ENCODE data around the gene APC2. TPM values are rescaled to one million over a fixed set of nuclear protein-coding genes. Genes with fewer than 3 reads are reported as not detected.
A peak's percentile ranks its signal among the peaks of the same experiment; 100 is the strongest.

APC2 gene, protein sequence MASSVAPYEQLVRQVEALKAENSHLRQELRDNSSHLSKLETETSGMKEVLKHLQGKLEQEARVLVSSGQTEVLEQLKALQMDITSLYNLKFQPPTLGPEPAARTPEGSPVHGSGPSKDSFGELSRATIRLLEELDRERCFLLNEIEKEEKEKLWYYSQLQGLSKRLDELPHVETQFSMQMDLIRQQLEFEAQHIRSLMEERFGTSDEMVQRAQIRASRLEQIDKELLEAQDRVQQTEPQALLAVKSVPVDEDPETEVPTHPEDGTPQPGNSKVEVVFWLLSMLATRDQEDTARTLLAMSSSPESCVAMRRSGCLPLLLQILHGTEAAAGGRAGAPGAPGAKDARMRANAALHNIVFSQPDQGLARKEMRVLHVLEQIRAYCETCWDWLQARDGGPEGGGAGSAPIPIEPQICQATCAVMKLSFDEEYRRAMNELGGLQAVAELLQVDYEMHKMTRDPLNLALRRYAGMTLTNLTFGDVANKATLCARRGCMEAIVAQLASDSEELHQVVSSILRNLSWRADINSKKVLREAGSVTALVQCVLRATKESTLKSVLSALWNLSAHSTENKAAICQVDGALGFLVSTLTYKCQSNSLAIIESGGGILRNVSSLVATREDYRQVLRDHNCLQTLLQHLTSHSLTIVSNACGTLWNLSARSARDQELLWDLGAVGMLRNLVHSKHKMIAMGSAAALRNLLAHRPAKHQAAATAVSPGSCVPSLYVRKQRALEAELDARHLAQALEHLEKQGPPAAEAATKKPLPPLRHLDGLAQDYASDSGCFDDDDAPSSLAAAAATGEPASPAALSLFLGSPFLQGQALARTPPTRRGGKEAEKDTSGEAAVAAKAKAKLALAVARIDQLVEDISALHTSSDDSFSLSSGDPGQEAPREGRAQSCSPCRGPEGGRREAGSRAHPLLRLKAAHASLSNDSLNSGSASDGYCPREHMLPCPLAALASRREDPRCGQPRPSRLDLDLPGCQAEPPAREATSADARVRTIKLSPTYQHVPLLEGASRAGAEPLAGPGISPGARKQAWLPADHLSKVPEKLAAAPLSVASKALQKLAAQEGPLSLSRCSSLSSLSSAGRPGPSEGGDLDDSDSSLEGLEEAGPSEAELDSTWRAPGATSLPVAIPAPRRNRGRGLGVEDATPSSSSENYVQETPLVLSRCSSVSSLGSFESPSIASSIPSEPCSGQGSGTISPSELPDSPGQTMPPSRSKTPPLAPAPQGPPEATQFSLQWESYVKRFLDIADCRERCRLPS (N-terminal part only)
- total RNA-seq, result under 1 TPM; 0.02 to 0.10 TPM

DNA sequence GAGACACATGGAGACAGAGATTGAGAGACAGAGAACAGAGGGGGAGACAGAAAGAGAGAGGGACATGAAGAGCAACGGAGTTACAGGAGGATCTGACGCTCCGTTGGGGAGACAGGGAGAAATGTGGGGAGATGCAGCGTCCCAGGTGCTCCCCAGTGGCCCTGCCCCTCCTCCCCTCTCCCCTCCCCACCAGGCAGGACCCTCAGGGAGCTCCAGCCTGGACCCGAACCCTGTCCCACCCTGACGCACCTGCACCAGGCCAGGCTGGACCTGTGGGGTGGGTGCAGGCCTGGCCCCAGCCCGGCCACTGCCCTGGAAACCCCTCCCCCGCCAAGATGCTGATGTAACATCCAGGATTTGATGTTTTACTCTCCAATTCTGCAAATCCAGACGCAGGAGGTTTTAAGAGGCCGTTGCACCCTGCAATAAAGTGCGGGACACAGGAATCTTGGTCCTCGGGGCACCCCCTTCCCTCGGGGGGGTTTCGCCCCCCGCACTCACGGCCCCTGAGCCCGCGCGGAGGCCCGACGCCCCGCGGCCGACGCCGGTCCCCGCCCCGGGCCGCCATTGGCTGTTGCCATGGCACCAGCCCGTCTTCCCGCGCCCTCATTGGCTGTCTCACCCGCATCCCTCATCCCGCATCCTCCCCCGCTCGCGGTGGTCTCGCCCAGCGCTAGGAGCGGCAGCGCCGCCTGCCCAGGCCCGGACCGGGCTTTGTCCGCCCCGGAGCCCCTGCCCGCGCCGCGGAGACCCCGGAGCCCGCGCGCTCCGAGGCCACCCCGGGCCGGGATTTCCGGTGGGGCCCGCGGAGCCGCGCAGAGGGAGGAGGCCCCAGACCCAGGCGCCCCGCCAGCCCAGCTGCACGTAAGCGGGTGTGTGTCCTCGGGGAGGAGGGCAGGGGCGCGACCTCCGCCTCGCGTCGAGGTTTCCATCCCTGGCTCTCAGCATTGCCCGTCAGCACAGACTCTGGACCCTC lies at the start of gene APC2:
TSS of gene APC2 (plus strand) at position 655 of the 976 bp plus-strand sequence. CDS start 2,881 bp downstream, outside the sequence.
- H3K9me3 Mint-ChIP-seq, result no peaks in the 10 kb centered on the region
- H3K4me3 Mint-ChIP-seq, result no peak within 1 kb of the TSS
- H3K27me3 Mint-ChIP-seq, result peaks cover 52% of the 10 kb centered on the region
- peak; percentile 33 for DNase-seq
- no peak within 1 kb of the TSS for H3K27ac Mint-ChIP-seq
- CTCF ChIA-PET, result no interaction called here
- H3K4me1 Mint-ChIP-seq, result peaks cover 20% of the 10 kb centered on the region
- H3K36me3 Mint-ChIP-seq (ENCODE audit: low read depth), result peaks cover 1% of the 10 kb centered on the region
- POLR2A ChIA-PET, result no interaction called here

DNA sequence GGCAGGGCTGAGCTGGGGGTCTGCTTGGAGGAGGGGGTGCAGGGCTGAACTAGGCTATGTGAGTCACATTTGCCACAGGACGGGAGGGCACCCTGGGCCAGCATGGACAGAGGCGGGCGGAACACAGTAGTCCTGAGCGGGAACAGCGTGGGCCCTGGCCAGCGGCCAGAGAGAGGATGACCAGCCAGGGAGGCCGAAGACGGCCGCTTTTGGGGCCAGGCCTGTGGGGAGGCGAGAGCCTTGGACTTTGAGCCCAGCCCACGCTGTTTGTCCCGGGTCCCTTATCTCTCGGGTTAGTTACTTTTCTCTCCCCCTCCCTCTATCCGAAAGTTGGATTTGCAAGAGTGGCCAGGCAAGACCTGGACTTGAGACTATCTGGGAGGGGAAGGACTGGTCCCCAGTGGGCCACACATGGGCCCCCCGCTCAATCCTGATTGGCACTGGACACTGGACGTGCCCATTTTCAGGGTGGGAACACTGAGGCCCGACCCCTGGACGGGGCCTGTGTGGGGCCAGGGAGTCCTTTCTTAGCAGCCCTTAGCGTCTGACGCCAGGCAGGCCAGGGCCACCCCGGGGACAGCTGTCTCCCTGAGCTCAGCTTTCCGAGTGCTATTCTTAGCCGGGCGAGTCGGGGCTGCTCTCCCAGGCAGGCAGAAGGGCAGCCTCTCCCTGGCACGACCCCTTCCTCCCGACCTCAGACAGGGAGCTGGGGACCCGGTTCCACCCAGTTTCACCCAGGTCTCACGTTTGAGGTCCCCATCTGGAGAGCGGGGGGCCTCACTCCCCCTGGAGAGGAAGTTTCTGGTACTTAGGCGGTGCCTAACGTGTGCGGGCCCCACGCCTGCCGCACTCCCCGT lies 49.4 kb upstream of the APC2 start:
- H3K4me1 Mint-ChIP-seq, result peaks cover 24% of the 10 kb centered on the region
- no peaks in the 10 kb centered on the region for H3K9me3 Mint-ChIP-seq
- ChIA-PET POLR2A (no interaction called here), CTCF (no interaction called here)
- no peak for DNase-seq
- H3K27ac Mint-ChIP-seq, result peak overlapping the region; percentile 19
- H3K36me3 Mint-ChIP-seq (ENCODE audit: low read depth), result no peaks in the 10 kb centered on the region
- no peaks in the 10 kb centered on the region for H3K27me3 Mint-ChIP-seq
- H3K4me3 Mint-ChIP-seq, result peak overlapping the region; percentile 69

DNA sequence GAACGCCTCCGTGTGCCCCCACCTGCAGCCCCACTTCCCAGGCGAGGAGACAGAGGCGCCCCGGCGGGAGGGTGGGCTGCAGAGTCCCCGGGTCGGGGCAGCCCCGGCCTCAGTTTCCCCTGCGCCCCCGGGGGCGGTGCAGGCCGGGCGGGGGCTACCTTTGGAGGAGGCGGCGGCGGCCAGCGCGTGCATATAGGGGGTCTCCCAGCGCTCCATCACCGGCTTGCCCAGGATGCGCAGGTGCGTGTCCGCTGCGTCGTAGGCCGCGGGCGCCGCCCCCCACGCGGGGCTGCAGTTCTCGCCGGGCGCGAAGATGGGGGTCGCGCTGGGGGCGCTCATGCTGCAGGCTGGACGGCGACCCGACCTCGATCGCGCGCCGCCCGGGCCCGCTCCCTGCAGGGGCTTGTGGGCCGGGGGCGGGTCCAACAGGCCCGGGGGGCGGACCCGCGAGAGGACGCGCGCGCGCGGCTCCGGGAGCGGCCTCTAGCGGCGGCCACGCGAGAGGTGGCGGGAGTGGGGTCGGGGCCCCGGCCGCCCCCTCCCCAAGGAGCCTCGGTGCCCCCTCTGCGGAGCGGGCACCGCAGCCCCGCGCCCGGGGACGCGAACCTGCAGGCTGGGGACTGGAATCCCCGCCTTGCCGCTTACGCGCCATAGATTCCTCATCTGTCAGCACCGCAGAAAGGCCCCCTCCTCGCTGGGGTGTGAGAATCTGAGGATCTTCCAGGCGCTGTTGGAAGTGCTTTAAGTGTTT lies 48.6 kb upstream of the APC2 start, which contains the start of gene GAMT:
TSS of gene GAMT (minus strand) at position 405 of the 751 bp plus-strand sequence. CDS start at position 339, 66 bp downstream.
- Mint-ChIP-seq H3K27ac (peak within 1 kb of the TSS; percentile 46), H3K4me1 (peaks cover 23% of the 10 kb centered on the region), H3K36me3 (ENCODE audit: low read depth) (no peaks in the 10 kb centered on the region), H3K4me3 (peak within 1 kb of the TSS; percentile 69), H3K27me3 (no peaks in the 10 kb centered on the region), H3K9me3 (no peaks in the 10 kb centered on the region)
- DNase-seq, result peak; percentile 60
- ChIA-PET CTCF (no interaction called here), POLR2A (no interaction called here)

DNA sequence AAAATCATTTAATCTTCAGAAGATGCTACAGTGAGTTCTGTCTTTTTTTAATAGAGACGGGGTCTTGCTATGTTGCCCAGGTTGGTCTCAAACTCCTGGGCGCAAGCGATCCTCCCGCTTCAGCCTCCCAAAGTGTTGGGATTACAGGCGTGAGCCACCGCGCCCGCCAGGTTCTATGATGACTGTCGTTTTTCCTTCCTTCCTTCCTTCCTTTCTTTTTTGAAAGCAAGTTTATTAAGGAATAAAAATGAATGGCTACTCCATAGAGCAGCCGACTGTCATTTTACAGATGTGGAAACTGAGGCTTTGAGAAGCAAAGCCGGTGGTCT lies 48.1 kb upstream of the APC2 start:
- Mint-ChIP-seq H3K4me3 (peak overlapping the region; percentile 51), H3K36me3 (ENCODE audit: low read depth) (no peaks in the 10 kb centered on the region), H3K4me1 (peaks cover 23% of the 10 kb centered on the region), H3K27ac (peak overlapping the region; percentile 46), H3K9me3 (no peaks in the 10 kb centered on the region), H3K27me3 (no peaks in the 10 kb centered on the region)
- ChIA-PET POLR2A (no interaction called here), CTCF (no interaction called here)
- no peak for DNase-seq

DNA sequence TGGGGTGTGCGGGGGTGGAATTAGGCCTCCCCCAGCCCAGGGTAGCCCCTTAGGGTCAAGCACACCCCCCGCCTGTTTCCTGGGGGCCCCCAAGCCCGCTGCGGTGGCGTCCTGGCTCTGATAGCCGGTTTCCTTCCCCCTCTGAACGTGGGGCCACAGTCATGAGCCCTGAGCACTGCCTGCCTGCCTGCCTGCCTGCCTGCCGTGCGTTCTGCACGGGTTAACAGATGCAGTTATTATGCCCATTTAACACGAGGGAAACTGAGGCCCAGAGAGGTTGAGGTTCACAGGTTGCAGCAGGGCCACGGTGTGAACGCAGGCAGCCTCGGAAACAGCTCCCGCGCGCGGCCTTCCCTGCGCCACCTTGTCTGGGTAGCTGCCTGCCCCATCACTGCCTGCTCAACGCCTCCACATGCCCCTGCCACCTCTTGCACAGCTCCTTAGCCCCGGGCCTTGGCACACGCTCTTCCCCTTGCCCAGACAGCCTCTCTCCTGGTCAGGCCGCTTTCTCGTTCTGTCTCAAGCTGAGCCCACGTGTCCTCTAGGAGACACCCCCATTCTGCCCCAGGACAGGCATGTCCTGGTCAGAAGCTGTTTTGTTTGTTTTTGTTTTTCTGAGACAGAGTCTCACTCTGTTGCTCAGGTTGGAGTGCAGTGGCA lies 47.4 kb upstream of the APC2 start:
- Mint-ChIP-seq H3K27me3 (no peaks in the 10 kb centered on the region), H3K9me3 (no peaks in the 10 kb centered on the region), H3K36me3 (ENCODE audit: low read depth) (no peaks in the 10 kb centered on the region), H3K4me3 (peak overlapping the region; percentile 59), H3K4me1 (peaks cover 23% of the 10 kb centered on the region), H3K27ac (no peak overlapping the region)
- DNase-seq, result no peak
- POLR2A ChIA-PET, result interaction anchor here (0.7 kb wide), 1 partner anchor 327 kb away, joined by 3 read pairs; no protein-coding TSS in a partner anchor
- CTCF ChIA-PET, result interaction anchor here (0.5 to 0.7 kb wide), 2 partner anchors 472 to 690 kb away, joined by 3 to 4 read pairs; no protein-coding TSS in a partner anchor

DNA sequence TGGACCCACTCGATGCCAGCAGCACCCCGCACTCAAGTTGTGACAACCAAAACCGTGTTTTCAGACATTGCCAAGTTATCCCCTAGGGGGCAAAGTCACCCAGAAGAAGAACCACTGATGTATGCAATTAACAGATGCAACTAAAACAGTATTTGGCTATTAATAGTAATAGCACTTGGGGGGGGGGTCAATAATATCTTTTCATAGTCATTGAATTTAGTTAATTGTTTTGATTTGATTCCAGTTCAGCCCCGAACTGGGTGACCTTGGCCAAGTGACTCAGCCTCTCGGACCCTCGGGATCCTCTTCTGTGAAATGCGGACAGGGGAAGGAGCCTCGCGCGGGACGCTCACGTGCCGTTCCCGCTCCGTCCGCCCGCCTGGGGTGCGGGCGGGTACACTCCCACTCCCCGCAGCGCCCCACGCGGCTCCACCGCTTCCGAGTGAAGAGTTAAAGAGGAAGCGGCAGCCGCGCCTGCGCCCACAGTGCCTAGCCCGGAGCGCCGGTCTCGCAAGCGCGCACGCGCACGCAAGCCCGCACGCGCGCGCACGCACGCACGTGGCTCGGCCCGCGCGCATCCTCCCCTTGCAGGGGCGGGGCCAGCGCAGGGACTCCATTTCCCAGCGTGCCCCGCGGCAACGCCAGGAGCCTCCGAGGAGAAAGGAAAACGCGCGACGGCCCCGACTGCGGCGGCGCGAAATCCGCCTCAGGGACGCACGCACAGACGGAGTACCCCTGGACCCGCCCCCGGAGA lies 43.0 kb upstream of the APC2 start:
- Mint-ChIP-seq H3K9me3 (no peaks in the 10 kb centered on the region), H3K4me1 (peaks cover 46% of the 10 kb centered on the region), H3K4me3 (peak overlapping the region; percentile 71), H3K27ac (peak overlapping the region; percentile 89), H3K36me3 (ENCODE audit: low read depth) (peaks cover 23% of the 10 kb centered on the region), H3K27me3 (no peaks in the 10 kb centered on the region)
- POLR2A ChIA-PET, result no interaction called here
- DNase-seq, result peak; percentile 98
- CTCF ChIA-PET, result no interaction called here

DNA sequence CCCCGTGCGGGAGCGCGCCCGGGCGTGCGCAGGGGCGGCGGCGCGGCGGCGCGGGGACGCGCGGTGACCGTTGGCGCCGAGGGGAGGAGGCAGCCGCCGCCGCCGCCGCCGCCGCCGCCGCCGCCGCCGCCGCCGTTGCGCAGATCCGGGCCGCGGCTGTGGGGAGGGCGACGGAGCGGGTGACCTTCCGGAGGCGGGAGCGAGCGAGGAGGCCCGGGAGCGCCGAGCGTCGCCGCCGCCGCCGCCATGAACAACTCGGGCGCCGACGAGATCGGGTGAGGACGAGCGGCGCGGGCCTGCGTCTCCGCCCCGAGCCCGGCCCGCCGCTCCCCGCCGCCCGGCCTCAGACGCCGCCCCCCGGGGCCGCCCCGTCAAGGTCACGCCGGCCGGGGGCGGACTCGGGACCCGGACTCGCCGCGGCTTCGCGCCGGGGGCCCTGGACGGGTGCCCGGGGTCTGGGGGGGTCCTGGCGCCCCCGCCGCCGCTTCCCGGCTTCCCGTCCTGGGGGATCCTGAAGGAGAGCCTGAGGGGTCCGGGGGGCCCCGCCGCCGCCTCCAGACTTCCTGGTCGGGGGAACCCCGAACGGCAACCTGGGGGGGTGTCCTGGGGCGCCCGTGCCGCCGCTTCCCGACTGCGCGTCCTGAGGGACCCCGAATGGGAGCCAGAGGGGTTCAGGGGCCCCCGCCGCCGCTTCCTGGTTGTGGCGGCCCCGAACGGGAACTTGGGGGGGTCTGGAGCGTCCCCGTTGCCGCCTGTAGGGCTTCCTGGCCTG lies 42.2 kb upstream of the APC2 start, which contains the start of gene DAZAP1:
TSS of gene DAZAP1 (plus strand) at position 59 of the 772 bp plus-strand sequence. CDS start at position 247, 188 bp downstream.
- Mint-ChIP-seq H3K4me1 (peaks cover 46% of the 10 kb centered on the region), H3K27me3 (no peaks in the 10 kb centered on the region), H3K4me3 (peak within 1 kb of the TSS; percentile 92), H3K36me3 (ENCODE audit: low read depth) (peaks cover 24% of the 10 kb centered on the region), H3K9me3 (no peaks in the 10 kb centered on the region), H3K27ac (peak within 1 kb of the TSS; percentile 89)
- CTCF ChIA-PET, result no interaction called here
- DNase-seq, result peak; percentile 33
- POLR2A ChIA-PET, result no interaction called here

DNA sequence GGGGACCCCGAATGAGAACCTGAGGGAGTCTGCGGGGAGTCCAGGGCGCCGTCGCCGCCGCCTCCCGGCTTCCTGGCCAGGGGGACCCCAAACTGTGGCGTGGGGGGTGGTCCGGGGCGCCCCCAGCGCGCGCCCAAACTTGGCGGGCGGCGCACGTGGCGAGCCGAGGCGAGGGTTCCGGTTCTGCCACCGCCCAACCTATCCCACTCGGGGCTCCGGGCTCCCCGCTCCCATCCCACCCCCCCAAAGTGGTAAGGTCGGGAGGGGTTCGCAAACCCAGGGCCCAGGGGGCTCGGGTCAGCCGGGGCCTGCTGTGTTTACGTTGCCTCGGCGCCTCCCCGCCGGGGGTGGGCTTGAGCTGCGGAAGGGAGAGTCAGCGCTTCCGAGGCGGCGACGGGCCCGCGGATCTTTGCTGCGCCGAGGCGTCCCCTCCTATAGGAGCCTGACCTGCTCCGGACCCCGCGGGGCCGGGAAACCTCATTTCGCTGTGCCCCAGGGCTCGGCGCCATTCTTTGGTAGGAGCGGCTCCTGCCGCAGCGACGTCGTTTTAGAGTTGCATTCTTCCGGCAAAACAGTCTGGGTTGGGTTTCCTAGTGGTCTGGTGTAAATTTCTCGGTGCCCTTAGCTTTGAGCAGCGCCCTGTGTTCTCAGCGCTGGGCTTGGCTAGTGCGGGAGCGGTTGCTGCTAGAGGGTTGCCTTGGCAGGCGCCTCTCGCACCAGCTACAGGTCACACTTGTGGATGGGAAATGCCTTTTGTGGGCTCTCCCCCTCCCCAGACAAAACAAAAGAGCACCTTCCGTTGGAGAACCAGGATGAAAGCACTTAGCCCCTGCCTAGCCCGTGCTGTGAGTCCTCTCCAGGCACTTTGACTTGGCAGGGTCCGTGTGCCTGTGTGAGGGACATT lies 41.4 kb upstream of the APC2 start:
- CTCF ChIA-PET, result interaction anchor here (0.5 to 1.5 kb wide), 3 partner anchors 25 to 1972 kb away, joined by 3 to 5 read pairs (median 4); partner anchors contain the start of gene NDUFS7
- peak overlapping the region; percentile 94 for H3K27ac Mint-ChIP-seq
- peaks cover 46% of the 10 kb centered on the region for H3K4me1 Mint-ChIP-seq
- POLR2A ChIA-PET, result interaction anchor here (1.0 kb wide), 1 partner anchor 29 kb away, joined by 3 read pairs; no protein-coding TSS in a partner anchor
- peak; percentile 65 for DNase-seq
- H3K9me3 Mint-ChIP-seq, result no peaks in the 10 kb centered on the region
- no peaks in the 10 kb centered on the region for H3K27me3 Mint-ChIP-seq
- H3K36me3 Mint-ChIP-seq (ENCODE audit: low read depth), result peaks cover 24% of the 10 kb centered on the region
- H3K4me3 Mint-ChIP-seq, result peak overlapping the region; percentile 92
